Nephron progenitor cell (in vitro differentiated cells): ENCODE measurements around the gene MLXIPL.
"Not testable (repeated sequence)": the region's sequence is repeated elsewhere in the genome, so short reads cannot be mapped to it uniquely, and the experiment has no call there.

Experiments
- DNase-seq: peaks from one replicate; pipeline ENCODE4 v3.0.0; 2021
- H3K27ac Mint-ChIP-seq: 2 replicates; pipeline ENCODE4 v1.8.0; 2021; ENCODE audit warnings: mild to moderate bottlenecking, moderate library complexity, mixed read lengths
- H3K27me3 Mint-ChIP-seq: 2 replicates; pipeline ENCODE4 v1.8.0; 2021; ENCODE audit warnings: mild to moderate bottlenecking, low read depth, mixed read lengths; ENCODE audit not compliant: poor library complexity
- H3K36me3 Mint-ChIP-seq: 2 replicates; pipeline ENCODE4 v1.8.0; 2021; ENCODE audit warnings: low read depth, mixed read lengths
- H3K4me1 Mint-ChIP-seq: 2 replicates; pipeline ENCODE4 v1.8.0; 2021; ENCODE audit warnings: mixed read lengths
- H3K4me3 Mint-ChIP-seq: 2 replicates; pipeline ENCODE4 v1.8.0; 2021; ENCODE audit warnings: mild to moderate bottlenecking, moderate library complexity, mixed read lengths
- H3K9me3 Mint-ChIP-seq: 2 replicates; pipeline ENCODE4 v1.8.0; 2021; ENCODE audit warnings: mild to moderate bottlenecking, moderate library complexity, mixed read lengths
- CTCF ChIP-seq: fragments of 200-600 bp; sonication (generic); IDR thresholded peaks from 2 replicates; pipeline ENCODE4 v1.5.0; 2021; ENCODE audit warnings: antibody characterized with exemption

MLXIPL gene

GRCh38 chr7:73555411-73555982 is 68.8 kb downstream of the MLXIPL start:
- Mint-ChIP-seq H3K27ac (no peak overlapping the region), H3K36me3 (peaks cover 28% of the 10 kb centered on the region), H3K27me3 (peaks cover 21% of the 10 kb centered on the region), H3K4me1 (peaks cover 23% of the 10 kb centered on the region), H3K4me3 (peak overlapping the region; percentile 89), H3K9me3 (no peaks in the 10 kb centered on the region)
- no peak for DNase-seq
- TF ChIP-seq CTCF, result no peak

- H3K4me3 Mint-ChIP-seq, DNase-seq, H3K27ac Mint-ChIP-seq, H3K27me3 Mint-ChIP-seq, H3K9me3 Mint-ChIP-seq: not testable (repeated sequence)
- H3K4me1 Mint-ChIP-seq, result peaks cover 12% of the 10 kb centered on the region
- H3K36me3 Mint-ChIP-seq, result peaks cover 72% of the 10 kb centered on the region
Measured at GRCh38 chr7:73550093-73550492, 74.2 kb downstream of the MLXIPL start.

- no peak for TF ChIP-seq CTCF
- Mint-ChIP-seq H3K36me3 (peaks cover 76% of the 10 kb centered on the region), H3K27me3 (no peaks in the 10 kb centered on the region), H3K4me1 (peaks cover 17% of the 10 kb centered on the region), H3K27ac (no peak overlapping the region), H3K4me3 (no peak overlapping the region), H3K9me3 (no peaks in the 10 kb centered on the region)
- DNase-seq, result no peak
Measured at GRCh38 chr7:73549176-73549575, 75.1 kb downstream of the MLXIPL start.

GRCh38 chr7:73547841-73548240 is 76.5 kb downstream of the MLXIPL start:
- Mint-ChIP-seq H3K36me3 (peaks cover 72% of the 10 kb centered on the region), H3K27ac (no peak overlapping the region), H3K4me3 (no peak overlapping the region), H3K9me3 (no peaks in the 10 kb centered on the region), H3K27me3 (no peaks in the 10 kb centered on the region), H3K4me1 (peaks cover 24% of the 10 kb centered on the region)
- TF ChIP-seq CTCF, result no peak
- DNase-seq, result no peak

- DNase-seq, result no peak
- Mint-ChIP-seq H3K27me3 (no peaks in the 10 kb centered on the region), H3K4me3 (no peak overlapping the region), H3K27ac (no peak overlapping the region), H3K4me1 (peaks cover 43% of the 10 kb centered on the region), H3K9me3 (no peaks in the 10 kb centered on the region), H3K36me3 (peaks cover 71% of the 10 kb centered on the region)
- TF ChIP-seq CTCF, result no peak
Measured at GRCh38 chr7:73544678-73545077, 79.6 kb downstream of the MLXIPL start.
